Amniotic stem cell (primary cell): ENCODE results near the gene ZFYVE19.
"Not testable (repeated sequence)": the region's sequence is repeated elsewhere in the genome, so short reads cannot be mapped to it uniquely, and the experiment has no call there.

Experiments
- DNase-seq: peaks from one replicate; lab custom pipeline; 2025; lab: John Stamatoyannopoulos, UW

Gene ZFYVE19

DNA sequence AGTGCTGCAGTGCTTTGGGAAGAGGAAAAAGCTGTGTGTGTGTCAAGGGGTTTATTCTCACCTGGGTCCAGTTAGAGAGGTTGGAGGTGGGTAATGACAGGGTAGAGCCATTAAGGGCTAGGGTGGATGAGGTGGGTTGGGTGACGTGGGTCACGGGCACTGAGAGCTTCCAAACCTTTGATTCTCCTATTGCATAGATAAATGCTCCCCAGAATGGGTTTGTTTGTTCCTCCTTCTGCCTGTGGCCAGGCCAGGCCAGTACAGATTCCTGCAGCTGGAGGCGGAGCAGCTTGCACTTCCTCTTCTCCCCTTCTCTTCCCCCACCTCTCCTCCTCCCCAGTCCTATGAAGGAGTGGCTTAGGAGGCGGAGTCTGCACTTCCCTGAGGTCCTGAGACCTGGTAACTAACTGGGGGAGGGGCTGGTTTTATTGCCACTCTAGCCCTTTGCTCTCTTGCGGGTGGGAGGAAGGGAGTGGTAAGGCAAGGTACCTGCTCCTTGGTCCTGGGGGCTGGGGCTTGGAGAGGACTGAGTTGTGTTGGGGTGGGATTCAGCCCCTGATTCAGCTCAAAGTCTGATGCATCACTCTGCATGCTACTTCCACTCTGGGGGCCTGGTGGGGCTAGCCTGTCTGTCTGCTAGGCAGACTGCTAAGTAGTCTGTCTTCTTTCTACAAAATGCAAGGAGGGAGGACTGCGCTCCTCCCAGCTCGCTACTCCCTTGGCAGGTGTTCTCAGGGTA is 40.5 kb downstream of the ZFYVE19 start:
- no peak for DNase-seq

DNA sequence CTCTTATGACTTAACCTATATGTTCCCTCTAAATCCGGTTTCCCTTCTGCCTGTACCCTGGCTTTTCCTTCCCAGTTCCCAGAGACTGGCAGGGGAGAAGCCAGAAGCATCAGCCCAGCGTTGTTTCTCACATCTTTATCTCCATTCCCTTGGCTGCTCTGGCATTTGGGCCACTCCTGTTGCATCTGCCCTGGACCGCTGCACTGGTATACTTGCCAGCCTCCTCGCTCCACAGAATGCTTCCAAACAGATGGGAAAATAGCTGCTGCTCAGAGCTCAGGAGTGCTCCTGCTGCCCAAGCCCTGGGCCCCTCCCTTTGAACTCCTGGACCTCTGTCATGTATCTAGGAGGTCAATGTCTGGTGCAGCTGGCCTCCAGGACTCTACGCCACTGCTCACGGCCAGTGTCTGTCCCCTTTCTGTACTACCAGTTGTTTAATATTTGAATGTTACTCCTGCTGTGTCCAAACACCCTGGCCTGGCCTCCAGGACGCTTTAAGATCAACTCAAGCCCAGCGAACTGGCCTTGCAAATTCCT is 43.8 kb downstream of the ZFYVE19 start:
- no peak for DNase-seq

GRCh38 chr15:40852529-40852928 is 45.6 kb downstream of the ZFYVE19 start:
- no peak for DNase-seq

DNA sequence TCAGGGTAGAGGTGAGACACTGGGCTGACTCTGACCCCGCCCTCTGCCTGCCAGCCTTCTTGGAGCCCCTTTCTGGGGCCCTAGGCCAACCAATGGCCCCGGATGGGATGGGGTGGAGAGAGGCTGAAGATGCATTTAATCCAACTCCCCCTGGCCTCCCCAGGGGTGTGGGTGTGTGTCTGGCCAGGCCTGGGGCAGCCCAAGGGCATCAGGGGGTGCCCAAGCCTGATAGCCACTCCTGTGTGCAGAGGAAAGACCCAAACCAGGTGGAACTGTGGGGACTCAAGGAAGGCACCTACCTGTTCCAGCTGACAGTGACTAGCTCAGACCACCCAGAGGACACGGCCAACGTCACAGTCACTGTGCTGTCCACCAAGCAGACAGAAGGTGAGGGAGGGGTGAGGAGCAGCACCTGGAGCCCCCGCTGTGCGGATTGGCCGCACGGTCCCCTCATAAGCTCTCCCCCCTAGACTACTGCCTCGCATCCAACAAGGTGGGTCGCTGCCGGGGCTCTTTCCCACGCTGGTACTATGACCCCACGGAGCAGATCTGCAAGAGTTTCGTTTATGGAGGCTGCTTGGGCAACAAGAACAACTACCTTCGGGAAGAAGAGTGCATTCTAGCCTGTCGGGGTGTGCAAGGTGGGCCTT is 46.5 kb downstream of the ZFYVE19 start:
- no peak for DNase-seq

- no peak for DNase-seq
These were observed 47.3 kb downstream of the ZFYVE19 start for GRCh38 chr15:40854161-40854560.

- DNase-seq: no peak
These were observed 48.9 kb downstream of the ZFYVE19 start for GRCh38 chr15:40855706-40856234.

DNA sequence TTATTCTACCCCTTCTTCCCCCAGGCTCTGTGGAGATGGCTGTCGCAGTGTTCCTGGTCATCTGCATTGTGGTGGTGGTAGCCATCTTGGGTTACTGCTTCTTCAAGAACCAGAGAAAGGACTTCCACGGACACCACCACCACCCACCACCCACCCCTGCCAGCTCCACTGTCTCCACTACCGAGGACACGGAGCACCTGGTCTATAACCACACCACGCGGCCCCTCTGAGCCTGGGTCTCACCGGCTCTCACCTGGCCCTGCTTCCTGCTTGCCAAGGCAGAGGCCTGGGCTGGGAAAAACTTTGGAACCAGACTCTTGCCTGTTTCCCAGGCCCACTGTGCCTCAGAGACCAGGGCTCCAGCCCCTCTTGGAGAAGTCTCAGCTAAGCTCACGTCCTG is 49.9 kb downstream of the ZFYVE19 start:
- DNase-seq: no peak

DNA sequence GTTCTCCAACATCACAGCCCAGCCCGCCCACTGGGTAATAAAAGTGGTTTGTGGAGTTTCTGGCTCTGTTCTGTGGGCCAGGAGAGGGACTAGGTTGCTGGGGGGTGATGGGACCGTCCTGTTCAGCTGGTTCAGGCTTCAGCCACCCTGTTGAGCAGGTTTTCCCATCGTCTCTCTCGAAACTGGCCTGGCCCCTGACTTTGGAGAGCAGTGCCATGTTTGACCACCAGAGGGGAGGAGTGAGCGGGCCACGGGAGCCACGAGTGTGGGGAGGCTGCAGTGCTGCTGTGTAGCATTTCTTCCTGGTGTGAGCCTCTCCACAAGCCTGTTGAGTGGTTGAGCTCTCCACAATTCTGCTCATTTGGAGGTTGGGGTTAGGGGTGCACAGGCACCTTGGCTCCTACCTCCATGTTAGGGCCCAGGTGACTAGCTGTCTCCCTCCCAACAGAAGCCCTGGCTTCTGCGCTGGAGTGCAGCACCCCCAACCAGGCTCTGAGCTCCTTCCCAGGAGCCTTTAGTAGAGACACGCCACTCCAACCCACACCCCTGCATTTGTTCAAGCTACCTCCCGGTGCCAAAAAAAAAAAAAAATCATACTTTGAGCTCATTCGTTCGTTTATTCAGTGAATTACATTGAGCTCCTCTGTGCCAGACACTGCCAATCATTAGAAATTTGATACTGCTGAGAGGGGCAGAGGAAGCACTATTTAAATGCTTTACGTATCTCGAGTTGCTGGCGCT is 50.9 kb downstream of the ZFYVE19 start:
- DNase-seq: no peak

- no peak for DNase-seq
These were observed 51.8 kb downstream of the ZFYVE19 start for GRCh38 chr15:40858706-40859105.

DNA sequence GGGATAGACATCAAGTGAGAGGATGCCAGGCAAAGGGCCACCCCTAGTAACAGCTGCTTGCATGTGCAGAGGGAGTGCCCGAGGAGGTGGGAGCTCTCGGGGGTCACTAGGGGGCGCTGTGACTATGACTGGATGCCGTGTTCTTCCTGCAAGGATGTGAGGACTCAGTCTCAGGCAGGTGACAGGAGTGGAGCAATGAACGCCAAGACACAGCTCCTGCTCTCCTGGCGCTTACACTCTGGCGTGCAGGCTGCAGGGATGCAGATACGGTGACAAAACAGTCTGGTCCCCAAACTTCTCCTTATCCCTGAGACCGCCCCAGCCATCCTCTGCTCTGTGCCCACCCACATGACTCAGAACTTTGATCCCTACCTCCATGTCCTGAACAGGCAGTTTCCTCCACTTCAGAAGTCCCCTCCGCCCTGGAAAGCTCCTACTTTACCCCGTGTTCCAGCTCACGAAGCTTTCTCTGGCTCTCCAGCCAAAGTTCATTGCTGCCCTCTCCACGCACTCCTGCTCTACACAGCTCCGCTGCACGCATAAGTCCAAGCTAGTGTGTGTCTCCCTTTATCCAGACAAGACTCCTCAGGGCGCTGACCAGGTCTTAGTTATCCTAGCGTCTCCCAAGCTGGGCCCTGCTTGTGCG is 52.4 kb downstream of the ZFYVE19 start:
- peak; percentile 13 for DNase-seq

GRCh38 chr15:40861147-40861546 is 54.3 kb downstream of the ZFYVE19 start:
- DNase-seq: not testable (repeated sequence)

- DNase-seq: no peak
These were observed 56.9 kb downstream of the ZFYVE19 start for GRCh38 chr15:40863660-40864270.
